MM.1S (cell line): ENCODE measurements around the gene AP2A2.

Experiments used
- DNase-seq: peaks from one replicate; pipeline ENCODE4 v3.0.0-alpha.2; 2015
- H2AFZ ChIP-seq: fragments of 300-600 bp; sonication (generic); 2 replicates; pipeline ENCODE4 v1.6.0; 2016; ENCODE audit warnings: antibody characterized with exemption, low read length
- H3F3A ChIP-seq: fragments of 300-600 bp; sonication (generic); 2 replicates; pipeline ENCODE4 v1.6.1; 2016; ENCODE audit warnings: mild to moderate bottlenecking, antibody characterized with exemption, low read length, moderate library complexity, mixed read lengths; ENCODE audit not compliant: insufficient read depth
- H3K27ac ChIP-seq: fragments of 300-600 bp; sonication (generic); 2 replicates; pipeline ENCODE4 v1.5.1; 2016; ENCODE audit warnings: mild to moderate bottlenecking, low read length
- H3K27me3 ChIP-seq: fragments of 300-600 bp; sonication (generic); replicated peaks from 2 replicates; pipeline ENCODE4 v1.6.0; 2016; ENCODE audit warnings: low read length; ENCODE audit not compliant: insufficient read depth
- H3K36me3 ChIP-seq: fragments of 300-600 bp; sonication (generic); replicated peaks from 2 replicates; pipeline ENCODE4 v1.6.1; 2016; ENCODE audit warnings: mild to moderate bottlenecking, low read length, mixed read lengths; ENCODE audit not compliant: insufficient read depth
- H3K4me1 ChIP-seq: fragments of 300-600 bp; sonication (generic); 2 replicates; pipeline ENCODE4 v1.6.1; 2016; ENCODE audit warnings: low read length, mixed read lengths
- H3K4me2 ChIP-seq: fragments of 300-600 bp; sonication (generic); 2 replicates; pipeline ENCODE4 v1.6.0; 2016; ENCODE audit warnings: low read depth, low read length
- H3K4me3 ChIP-seq: fragments of 300-600 bp; sonication (generic); 2 replicates; pipeline ENCODE4 v1.5.1; 2016; ENCODE audit warnings: low read length, mixed read lengths
- H3K79me2 ChIP-seq: fragments of 300-600 bp; sonication (generic); 2 replicates; pipeline ENCODE4 v1.6.1; 2016; ENCODE audit warnings: mixed run types, low read length, mixed read lengths
- H3K9ac ChIP-seq: fragments of 300-600 bp; sonication (generic); 2 replicates; pipeline ENCODE4 v1.6.1; 2016; ENCODE audit warnings: low read length, mixed read lengths
- H3K9me2 ChIP-seq: fragments of 300-600 bp; sonication (generic); replicated peaks from 2 replicates; pipeline ENCODE4 v1.6.1; 2016; ENCODE audit warnings: mild to moderate bottlenecking, low read length, mixed read lengths; ENCODE audit not compliant: insufficient read depth
- H3K9me3 ChIP-seq: fragments of 300-600 bp; sonication (generic); replicated peaks from 2 replicates; pipeline ENCODE4 v1.6.1; 2016; ENCODE audit warnings: mild to moderate bottlenecking, low read length, mixed read lengths; ENCODE audit not compliant: insufficient read depth
- H4K20me1 ChIP-seq: fragments of 300-600 bp; sonication (generic); 2 replicates; pipeline ENCODE4 v1.6.1; 2016; ENCODE audit warnings: mild to moderate bottlenecking, low read length, moderate library complexity, mixed read lengths; ENCODE audit not compliant: insufficient read depth
- CTCF ChIP-seq: fragments of 300-600 bp; sonication (generic); IDR thresholded peaks from 2 replicates; pipeline ENCODE4 v1.5.1; 2016; ENCODE audit warnings: antibody characterized with exemption, low read length, mixed read lengths
- EZH2 ChIP-seq: fragments of 300-600 bp; sonication (generic); optimal IDR thresholded peaks from 2 replicates; pipeline ENCODE3; 2017; ENCODE audit warnings: low read depth, mild to moderate bottlenecking, antibody characterized with exemption, low read length, mixed read lengths
- EZH2phosphoT487 ChIP-seq: fragments of 300-600 bp; sonication (generic); IDR thresholded peaks from 2 replicates; pipeline ENCODE4 v1.6.1; 2018; ENCODE audit warnings: antibody characterized with exemption, low read length

Gene AP2A2

DNA sequence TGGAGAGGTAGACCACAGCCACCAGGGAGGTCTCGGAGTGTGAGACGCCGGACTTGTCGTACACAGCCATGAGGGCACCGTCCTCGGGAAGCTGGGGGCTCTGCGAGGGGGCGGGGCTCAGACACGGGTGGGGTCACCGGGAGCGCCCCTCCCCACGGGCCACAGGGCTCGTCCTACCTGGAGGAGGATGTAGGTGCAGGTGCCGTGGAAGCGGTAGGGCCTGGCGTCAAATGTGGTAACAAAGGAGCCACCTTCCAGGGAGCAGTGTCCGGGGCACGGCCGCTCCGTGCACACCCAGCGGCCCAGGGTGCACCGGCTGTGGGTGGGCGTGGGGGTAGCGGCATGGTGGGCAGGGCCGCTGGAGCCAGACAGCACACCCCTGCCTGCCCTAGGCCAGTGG lies 103.4 kb downstream of the AP2A2 start:
- no peak overlapping the region for H3K4me3 ChIP-seq
- no peaks in the 10 kb centered on the region for H3K79me2 ChIP-seq
- H3F3A ChIP-seq: no peaks in the 10 kb centered on the region
- H3K4me2 ChIP-seq: no peak overlapping the region
- H3K4me1 ChIP-seq: no peaks in the 10 kb centered on the region
- H2AFZ ChIP-seq: no peak overlapping the region
- no peak for TF ChIP-seq EZH2phosphoT487
- TF ChIP-seq CTCF: no peak
- H3K27ac ChIP-seq: no peak overlapping the region
- H3K27me3 ChIP-seq: peaks cover 61% of the 10 kb centered on the region
- no peaks in the 10 kb centered on the region for H4K20me1 ChIP-seq
- no peaks in the 10 kb centered on the region for H3K9me3 ChIP-seq
- no peaks in the 10 kb centered on the region for H3K36me3 ChIP-seq
- no peaks in the 10 kb centered on the region for H3K9me2 ChIP-seq
- no peak for DNase-seq
- H3K9ac ChIP-seq: no peak overlapping the region

GRCh38 chr11:1029654-1030053 lies 104.0 kb downstream of the AP2A2 start:
- TF ChIP-seq EZH2phosphoT487: no peak
- no peak for TF ChIP-seq EZH2
- TF ChIP-seq CTCF: no peak
- H3K27me3 ChIP-seq: peaks cover 67% of the 10 kb centered on the region
- no peak overlapping the region for H3K4me3 ChIP-seq
- no peak overlapping the region for H3K9ac ChIP-seq
- DNase-seq: no peak
- H3F3A ChIP-seq: no peaks in the 10 kb centered on the region
- no peaks in the 10 kb centered on the region for H3K4me1 ChIP-seq
- H4K20me1 ChIP-seq: no peaks in the 10 kb centered on the region
- no peak overlapping the region for H3K27ac ChIP-seq
- no peaks in the 10 kb centered on the region for H3K9me3 ChIP-seq
- H3K4me2 ChIP-seq: no peak overlapping the region
- no peaks in the 10 kb centered on the region for H3K36me3 ChIP-seq
- no peaks in the 10 kb centered on the region for H3K79me2 ChIP-seq
- H3K9me2 ChIP-seq: no peaks in the 10 kb centered on the region
- H2AFZ ChIP-seq: no peak overlapping the region

DNA sequence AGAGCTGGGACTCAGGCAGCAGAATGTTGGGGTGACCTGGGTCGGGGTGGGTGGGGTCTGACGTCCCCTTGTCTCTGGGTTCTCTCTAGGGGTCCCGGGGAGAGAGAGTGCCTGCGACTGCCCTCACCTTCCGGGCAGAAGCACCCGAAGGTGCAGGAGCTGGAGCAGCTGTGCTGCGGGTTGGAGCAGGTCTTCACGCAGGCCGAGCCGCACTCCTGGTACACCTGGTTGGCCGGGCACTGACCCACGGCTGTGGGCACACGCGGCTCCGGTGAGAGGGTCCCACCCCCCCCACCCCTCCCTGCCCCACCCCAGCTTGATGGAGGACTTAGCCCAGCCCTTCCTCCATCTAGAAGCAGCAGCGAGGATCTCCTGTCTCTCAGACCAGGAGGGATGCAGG lies 104.4 kb downstream of the AP2A2 start:
- Histone ChIP-seq H3K4me3 (no peak overlapping the region), H3K9ac (no peak overlapping the region), H2AFZ (no peak overlapping the region), H3K9me3 (no peaks in the 10 kb centered on the region), H3F3A (no peaks in the 10 kb centered on the region), H4K20me1 (no peaks in the 10 kb centered on the region), H3K4me1 (no peaks in the 10 kb centered on the region), H3K36me3 (no peaks in the 10 kb centered on the region), H3K27ac (no peak overlapping the region), H3K27me3 (peaks cover 71% of the 10 kb centered on the region), H3K9me2 (no peaks in the 10 kb centered on the region), H3K79me2 (no peaks in the 10 kb centered on the region), H3K4me2 (no peak overlapping the region)
- no peak for DNase-seq
- TF ChIP-seq EZH2phosphoT487 (no peak), CTCF (no peak), EZH2 (no peak)
